Measurements from ENCODE around the gene ZCCHC12.
"Not testable (repeated sequence)": the region's sequence is repeated elsewhere in the genome, so short reads cannot be mapped to it uniquely, and the experiment has no call there.

ZCCHC12 gene

DNA sequence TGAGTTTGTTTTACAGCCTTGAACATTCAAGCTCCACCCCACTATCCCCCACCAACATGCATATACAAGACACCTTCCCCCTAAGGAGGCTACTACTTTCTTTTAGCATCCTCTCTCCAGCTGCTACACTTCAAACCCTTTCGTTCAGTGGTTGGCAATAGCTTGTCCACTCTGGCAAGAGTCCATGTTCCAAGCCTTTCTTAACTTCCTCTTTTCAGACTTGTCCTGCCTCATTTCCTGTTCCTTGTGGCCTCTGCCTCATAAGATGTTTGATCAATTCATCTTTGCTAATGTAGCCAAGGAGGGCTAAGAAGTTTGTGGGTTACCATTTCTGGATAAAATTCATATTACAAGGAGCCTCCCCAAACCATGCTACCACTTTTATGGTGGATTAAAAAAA is 20.8 kb upstream of the ZCCHC12 start:
- CTCF ChIA-PET = interaction anchor here (0.6 kb wide), 1 partner anchor 39 kb away, joined by 5 read pairs; no protein-coding TSS in a partner anchor
- POLR2A ChIA-PET = no interaction called here
- no peak for DNase-seq (ENCODE audit: extremely low spot score)
- TF ChIP-seq, protein P1, sequence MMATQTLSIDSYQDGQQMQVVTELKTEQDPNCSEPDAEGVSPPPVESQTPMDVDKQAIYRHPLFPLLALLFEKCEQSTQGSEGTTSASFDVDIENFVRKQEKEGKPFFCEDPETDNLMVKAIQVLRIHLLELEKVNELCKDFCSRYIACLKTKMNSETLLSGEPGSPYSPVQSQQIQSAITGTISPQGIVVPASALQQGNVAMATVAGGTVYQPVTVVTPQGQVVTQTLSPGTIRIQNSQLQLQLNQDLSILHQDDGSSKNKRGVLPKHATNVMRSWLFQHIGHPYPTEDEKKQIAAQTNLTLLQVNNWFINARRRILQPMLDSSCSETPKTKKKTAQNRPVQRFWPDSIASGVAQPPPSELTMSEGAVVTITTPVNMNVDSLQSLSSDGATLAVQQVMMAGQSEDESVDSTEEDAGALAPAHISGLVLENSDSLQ (IDR thresholded peaks at IDR 0.05) = no peak
- TF ChIP-seq SUZ12 (IDR thresholded peaks at IDR 0.05) (no peak), FOXM1 (IDR thresholded peaks at IDR 0.05; ENCODE audit: borderline replicate concordance) (no peak), HDGF (IDR thresholded peaks at IDR 0.05; ENCODE audit: borderline replicate concordance) (no peak)

DNA sequence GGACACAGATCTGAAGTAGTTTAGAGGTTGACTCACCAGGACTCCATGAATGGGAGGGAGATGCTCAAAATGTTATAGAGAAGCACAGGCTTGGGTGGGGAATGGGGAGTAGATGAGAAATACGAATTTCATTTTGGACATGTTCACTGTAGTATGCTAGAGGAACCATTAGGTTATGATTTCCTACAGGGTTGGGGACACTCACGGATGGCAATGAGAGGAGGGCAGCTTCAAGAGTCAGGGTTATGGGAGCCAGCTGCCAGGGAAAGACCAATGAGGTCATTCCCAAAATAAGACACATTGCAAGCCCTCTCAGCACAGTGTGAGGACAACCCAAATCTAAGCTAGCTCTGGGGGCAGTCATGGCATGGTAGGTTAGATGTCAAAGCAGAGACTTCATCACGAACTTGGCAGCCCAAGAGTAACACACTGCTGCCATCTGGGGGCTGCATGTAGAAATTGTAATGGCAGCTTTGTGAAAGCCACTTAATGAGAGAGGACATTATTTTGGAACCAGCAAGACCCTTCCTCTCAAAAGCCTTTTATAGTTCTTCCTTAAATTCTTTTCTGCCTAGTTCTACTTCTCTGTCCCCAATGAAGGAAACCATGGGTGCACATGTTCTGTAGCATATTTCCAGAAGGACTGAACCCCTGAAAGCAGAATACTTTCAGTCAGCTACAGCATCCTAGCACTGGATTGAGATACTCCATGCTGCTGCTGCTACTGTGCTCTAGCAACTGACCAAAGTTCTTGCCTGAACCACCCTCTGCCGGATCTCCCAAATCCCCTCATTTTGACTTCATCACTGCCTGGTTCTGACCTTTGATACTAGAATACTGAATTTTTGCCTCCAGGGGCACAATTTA is 16.2 kb upstream of the ZCCHC12 start:
- CTCF ChIA-PET = interaction anchor here (0.6 to 1.3 kb wide), 5 partner anchors 13 to 205 kb away, joined by 3 to 6 read pairs (median 4); no protein-coding TSS in a partner anchor
- peak; percentile 78 for DNase-seq (ENCODE audit: extremely low spot score)
- TF ChIP-seq L3MBTL2 (conservative IDR thresholded peaks at IDR 0.05) = no peak
- POLR2A ChIA-PET = no interaction called here

DNA sequence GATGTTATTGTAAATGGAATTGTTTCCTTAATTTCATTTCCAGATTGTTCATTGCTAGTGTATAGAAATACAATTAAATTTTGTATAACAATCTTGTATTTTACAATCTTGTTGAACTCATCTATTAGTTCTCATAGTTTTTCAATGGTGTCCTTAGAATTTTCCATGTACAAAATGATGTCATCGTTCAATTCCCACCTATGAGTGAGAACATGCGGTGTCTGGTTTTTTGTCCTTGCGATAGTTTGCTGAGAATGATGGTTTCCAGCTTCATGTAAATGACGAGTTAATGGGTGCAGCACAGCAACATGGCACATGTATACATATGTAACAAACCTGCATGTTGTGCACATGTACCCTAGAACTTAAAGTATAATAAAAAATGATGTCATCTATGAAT is 6.4 kb upstream of the ZCCHC12 start:
- DNase-seq (ENCODE audit: extremely low spot score); POLR2A ChIA-PET: not testable (repeated sequence)
- CTCF ChIA-PET = interaction anchor here (1.2 kb wide), 1 partner anchor 215 kb away, joined by 3 read pairs; no protein-coding TSS in a partner anchor

DNA sequence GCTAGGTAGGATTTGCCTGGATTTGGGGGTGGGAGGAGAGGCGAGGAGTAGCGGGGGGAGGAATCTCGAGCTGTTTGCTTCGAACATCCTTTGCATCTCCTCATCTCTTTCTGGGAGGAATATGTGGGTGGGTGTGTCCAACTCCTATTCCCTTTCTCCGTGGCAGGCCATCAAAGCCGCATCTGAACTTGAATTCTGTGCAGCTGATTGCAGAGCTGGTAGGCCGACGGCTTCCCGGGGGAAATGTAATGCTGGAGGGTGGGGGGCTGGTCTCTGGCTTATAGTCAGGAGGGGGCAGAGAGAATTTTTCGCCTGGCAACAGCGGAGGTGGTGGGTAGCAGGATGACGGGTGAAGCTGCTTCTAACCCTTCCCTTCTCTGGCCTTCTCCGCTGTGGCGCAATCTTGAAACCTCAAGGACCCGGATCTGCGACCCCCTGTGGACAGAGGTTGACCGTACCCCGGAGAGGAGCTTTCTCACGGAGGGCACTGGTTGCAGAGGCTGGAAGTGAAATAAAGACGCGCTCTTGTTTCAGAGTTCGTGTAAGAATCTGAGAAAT is 628 bp downstream of the ZCCHC12 start:
- DNase-seq (ENCODE audit: extremely low spot score) = no peak
- CTCF ChIA-PET = interaction anchor here (1.4 to 2.3 kb wide), 2 partner anchors 15 to 197 kb away, joined by 3 to 7 read pairs; no protein-coding TSS in a partner anchor
- no peak for TF ChIP-seq SUZ12 (IDR thresholded peaks at IDR 0.05)
- TF ChIP-seq SP1 (IDR thresholded peaks at IDR 0.05) = no peak
- TF ChIP-seq FOXA1 (IDR thresholded peaks at IDR 0.05) = no peak
- TF ChIP-seq FOXK2 (IDR thresholded peaks at IDR 0.05) = no peak
- TF ChIP-seq CTBP1 (IDR thresholded peaks at IDR 0.05; ENCODE audit: borderline replicate concordance) = no peak
- TF ChIP-seq ELF4 (IDR thresholded peaks at IDR 0.05) = no peak
- TF ChIP-seq ZNF384 (IDR thresholded peaks at IDR 0.05) = no peak
- TF ChIP-seq HDGF (IDR thresholded peaks at IDR 0.05; ENCODE audit: borderline replicate concordance) = no peak
- no peak for TF ChIP-seq ARNT (IDR thresholded peaks at IDR 0.05)
- no peak for TF ChIP-seq L3MBTL2 (conservative IDR thresholded peaks at IDR 0.05)
- TF ChIP-seq LEF1 (IDR thresholded peaks at IDR 0.05; ENCODE audit: borderline replicate concordance) = no peak
- no peak for TF ChIP-seq NFRKB (IDR thresholded peaks at IDR 0.05)
- TF ChIP-seq FOXM1 (IDR thresholded peaks at IDR 0.05; ENCODE audit: borderline replicate concordance) = no peak
- TF ChIP-seq, protein P1 (IDR thresholded peaks at IDR 0.05) = no peak
- POLR2A ChIA-PET = interaction anchor here (1.3 kb wide), 1 partner anchor 15 kb away, joined by 4 read pairs; no protein-coding TSS in a partner anchor

DNA sequence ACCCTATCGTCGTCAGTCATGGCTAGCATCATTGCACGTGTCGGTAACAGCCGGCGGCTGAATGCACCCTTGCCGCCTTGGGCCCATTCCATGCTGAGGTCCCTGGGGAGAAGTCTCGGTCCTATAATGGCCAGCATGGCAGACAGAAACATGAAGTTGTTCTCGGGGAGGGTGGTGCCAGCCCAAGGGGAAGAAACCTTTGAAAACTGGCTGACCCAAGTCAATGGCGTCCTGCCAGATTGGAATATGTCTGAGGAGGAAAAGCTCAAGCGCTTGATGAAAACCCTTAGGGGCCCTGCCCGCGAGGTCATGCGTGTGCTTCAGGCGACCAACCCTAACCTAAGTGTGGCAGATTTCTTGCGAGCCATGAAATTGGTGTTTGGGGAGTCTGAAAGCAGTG is 1.6 kb downstream of the ZCCHC12 start:
- DNase-seq (ENCODE audit: extremely low spot score) = no peak
- TF ChIP-seq, protein P1 (IDR thresholded peaks at IDR 0.05) = no peak
- TF ChIP-seq FOXK2 (IDR thresholded peaks at IDR 0.05) (no peak), HDGF (IDR thresholded peaks at IDR 0.05; ENCODE audit: borderline replicate concordance) (no peak), SP1 (IDR thresholded peaks at IDR 0.05) (no peak), NFRKB (IDR thresholded peaks at IDR 0.05) (no peak), CTBP1 (IDR thresholded peaks at IDR 0.05; ENCODE audit: borderline replicate concordance) (no peak), TARDBP (IDR thresholded peaks at IDR 0.05) (no peak), FOXM1 (IDR thresholded peaks at IDR 0.05; ENCODE audit: borderline replicate concordance) (no peak), L3MBTL2 (conservative IDR thresholded peaks at IDR 0.05) (no peak), ELF4 (IDR thresholded peaks at IDR 0.05) (no peak), SUZ12 (IDR thresholded peaks at IDR 0.05) (no peak), ARNT (IDR thresholded peaks at IDR 0.05) (no peak)
- ChIA-PET CTCF (no interaction called here), POLR2A (no interaction called here)

DNA sequence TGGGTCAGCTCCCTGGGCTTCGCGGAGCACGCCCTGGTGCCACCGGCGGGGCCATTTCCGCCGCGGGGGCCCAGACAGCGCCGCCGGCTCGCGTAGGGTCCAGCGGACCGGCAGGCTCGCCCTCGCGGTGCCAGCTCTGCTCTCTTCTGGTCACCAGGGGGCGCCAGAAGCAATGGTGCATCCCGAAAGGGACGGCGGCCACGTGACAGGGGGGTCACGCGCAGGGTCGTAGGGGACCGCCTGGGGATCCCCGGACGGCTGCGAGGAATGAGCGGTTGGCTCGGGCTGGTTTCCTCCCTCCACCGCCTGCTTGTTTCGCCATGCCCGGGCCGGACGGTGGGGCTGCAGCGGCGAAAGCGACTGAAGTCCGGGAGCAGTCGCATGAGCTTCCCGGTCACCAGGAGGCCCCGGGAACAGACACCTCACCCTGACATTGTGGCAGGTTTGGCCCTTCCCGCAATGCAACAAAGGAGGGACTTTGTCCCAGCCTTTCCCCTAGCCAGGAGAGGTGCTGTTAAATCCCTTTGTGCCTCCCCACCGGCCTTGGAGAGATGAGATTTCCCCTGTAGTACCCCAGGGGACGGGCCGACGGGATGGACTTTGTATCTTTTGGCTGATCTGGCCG is 15.8 kb downstream of the ZCCHC12 start:
- ChIA-PET CTCF (interaction anchor here (0.6 to 1.7 kb wide), 13 partner anchors 8 to 1474 kb away, joined by 3 to 7 read pairs (median 3); partner anchors contain the start of gene ZCCHC12), POLR2A (interaction anchor here (1.1 kb wide), 1 partner anchor 16 kb away, joined by 4 read pairs; the partner anchor contains the start of gene ZCCHC12)
- peak; percentile 61 for DNase-seq (ENCODE audit: extremely low spot score)
- TF ChIP-seq L3MBTL2 (conservative IDR thresholded peaks at IDR 0.05) (peak; percentile 58; the same call in 1 of the 2 replicates), LEF1 (IDR thresholded peaks at IDR 0.05; ENCODE audit: borderline replicate concordance) (no peak)
